Measurements from ENCODE around the gene PARVA. TPM values are rescaled to one million over a fixed set of nuclear protein-coding genes. Genes with fewer than 3 reads are reported as not detected.

PARVA gene
- total RNA-seq, 2 donors from 2014 or later = 32.0 to 33.7 TPM

- H3K9me3 ChIP-seq = no peaks in the 10 kb centered on the region
- no peaks in the 10 kb centered on the region for H3K27me3 ChIP-seq
- intact Hi-C loops (cut with DNase I) = no loop called here
- 94 to 95% methylated on average over 1 of the region's 1 CpG for WGBS, 2 donors
- no peak for DNase-seq
- no peaks in the 10 kb centered on the region for H3K4me1 ChIP-seq
- TF ChIP-seq POLR2A (IDR thresholded peaks at IDR 0.05) (no peak), CTCF (IDR thresholded peaks at IDR 0.05) (no peak)
- H3K27ac ChIP-seq = no peak overlapping the region
- no peak overlapping the region for H3K4me3 ChIP-seq
- H3K36me3 ChIP-seq (replicated peaks in 1 of 2; ENCODE audit: insufficient read depth in 1 of 2, low read depth in 2 of 2) = peaks cover 4% of the 10 kb centered on the region in 2 donors
- ATAC-seq = no peak
Measured at GRCh38 chr11:12525466-12526055, 148.2 kb downstream of the PARVA start.

GRCh38 chr11:12526789-12527188 lies 149.4 kb downstream of the PARVA start:
- no peaks in the 10 kb centered on the region for H3K27me3 ChIP-seq
- TF ChIP-seq POLR2A (IDR thresholded peaks at IDR 0.05) = no peak

GRCh38 chr11:12528487-12528886 lies 151.1 kb downstream of the PARVA start:
- ATAC-seq = no peak
- no peaks in the 10 kb centered on the region for H3K4me1 ChIP-seq
- WGBS, 2 donors = 81 to 89% methylated on average over 2 of the region's 2 CpGs
- H3K9me3 ChIP-seq = no peaks in the 10 kb centered on the region
- intact Hi-C loops (cut with DNase I) = no loop called here
- TF ChIP-seq POLR2A (IDR thresholded peaks at IDR 0.05) = no peak
- TF ChIP-seq CTCF (IDR thresholded peaks at IDR 0.05) = no peak
- H3K36me3 ChIP-seq (replicated peaks in 1 of 2; ENCODE audit: insufficient read depth in 1 of 2, low read depth in 2 of 2) = peaks cover 4% of the 10 kb centered on the region in 2 donors
- no peak overlapping the region for H3K4me3 ChIP-seq
- DNase-seq = no peak
- H3K27ac ChIP-seq = no peak overlapping the region
- no peaks in the 10 kb centered on the region for H3K27me3 ChIP-seq

More at GRCh38 chr11:12526789-12527188, 149.4 kb downstream of the PARVA start:
- DNase-seq (no peak), ATAC-seq (no peak)
- WGBS, 2 donors = 88 to 93% methylated on average over 1 of the region's 1 CpG
- Histone ChIP-seq H3K4me3 (no peak overlapping the region), H3K4me1 (no peaks in the 10 kb centered on the region), H3K27ac (no peak overlapping the region), H3K36me3 (replicated peaks in 1 of 2; ENCODE audit: insufficient read depth in 1 of 2, low read depth in 2 of 2) (peaks cover 4% of the 10 kb centered on the region in 2 donors), H3K9me3 (no peaks in the 10 kb centered on the region)
- intact Hi-C loops (cut with DNase I) = no loop called here

- 75 to 83% methylated on average over 5 of the region's 5 CpGs for WGBS, 2 donors
- H3K4me1 ChIP-seq = no peaks in the 10 kb centered on the region
- no peak overlapping the region for H3K4me3 ChIP-seq
- ATAC-seq (no peak), DNase-seq (no peak)
- intact Hi-C loops (cut with DNase I) = no loop called here
- TF ChIP-seq POLR2A (IDR thresholded peaks at IDR 0.05) (no peak), CTCF (IDR thresholded peaks at IDR 0.05) (no peak)
- H3K27ac ChIP-seq = no peak overlapping the region
- peaks cover 4% of the 10 kb centered on the region in 2 donors for H3K36me3 ChIP-seq (replicated peaks in 1 of 2; ENCODE audit: insufficient read depth in 1 of 2, low read depth in 2 of 2)
- H3K27me3 ChIP-seq = no peaks in the 10 kb centered on the region
- no peaks in the 10 kb centered on the region for H3K9me3 ChIP-seq
Measured at GRCh38 chr11:12529041-12529440, 151.7 kb downstream of the PARVA start.

- TF ChIP-seq CTCF (IDR thresholded peaks at IDR 0.05) (no peak), POLR2A (IDR thresholded peaks at IDR 0.05) (no peak)
- ATAC-seq = no peak
- H3K4me3 ChIP-seq = no peak overlapping the region
- no peak for DNase-seq
- intact Hi-C loops (cut with DNase I) = no loop called here
- H3K36me3 ChIP-seq (replicated peaks in 1 of 2; ENCODE audit: insufficient read depth in 1 of 2, low read depth in 2 of 2) = peaks cover 4% of the 10 kb centered on the region in 2 donors
- no peaks in the 10 kb centered on the region for H3K9me3 ChIP-seq
- no peaks in the 10 kb centered on the region for H3K27me3 ChIP-seq
- no peaks in the 10 kb centered on the region for H3K4me1 ChIP-seq
- H3K27ac ChIP-seq = no peak overlapping the region
Measured at GRCh38 chr11:12529793-12530192, 152.4 kb downstream of the PARVA start.

Data from body of pancreas (tissue), 4 donors.